GM21515 (cell line): ENCODE measurements around the gene OR9Q1.
"Not testable (repeated sequence)": the region's sequence is repeated elsewhere in the genome, so short reads cannot be mapped to it uniquely, and the experiment has no call there.

ENCODE experiments used
- ATAC-seq: cut with Tn5 transposase; IDR thresholded peaks from one replicate; pipeline ENCODE4 v1.9.1; 2021; ENCODE audit not compliant: unreplicated experiment

Gene OR9Q1

DNA sequence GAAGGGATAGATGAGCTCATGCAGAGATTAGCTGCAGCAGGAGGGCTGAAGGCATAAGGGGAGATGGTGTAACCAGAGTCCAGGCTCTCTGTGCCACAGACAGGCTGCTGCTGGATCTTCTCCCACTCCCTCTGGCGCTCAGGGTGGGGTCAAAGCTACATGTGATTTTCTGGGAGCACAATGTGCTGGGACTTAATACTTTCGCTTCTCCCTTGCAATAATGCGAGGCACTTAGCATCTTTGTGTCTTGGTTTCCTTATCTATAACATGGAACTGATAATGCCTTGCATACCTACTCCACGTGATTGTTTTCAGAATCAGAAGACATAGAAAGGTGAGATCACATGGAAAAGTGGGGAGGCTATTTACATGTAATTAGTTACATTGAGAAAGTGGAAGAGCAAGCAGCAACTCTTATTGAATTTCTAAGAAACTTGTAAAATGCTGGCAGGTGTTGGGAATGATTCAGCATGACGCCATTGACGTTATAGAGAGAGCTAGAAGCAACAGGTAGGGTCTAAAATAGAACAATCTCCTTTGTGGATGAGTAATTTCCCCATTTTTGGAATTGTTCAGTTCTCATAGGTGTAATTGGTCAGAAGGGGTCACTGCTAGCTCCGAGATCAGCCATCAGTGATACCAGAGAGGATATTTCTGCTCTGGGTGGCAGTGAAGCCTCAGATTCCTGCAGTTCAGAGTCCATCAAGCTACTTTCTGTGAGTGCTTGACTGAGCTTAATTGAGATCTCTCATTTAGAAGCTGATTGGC lies 109.8 kb downstream of the OR9Q1 start:
- no peak for ATAC-seq

DNA sequence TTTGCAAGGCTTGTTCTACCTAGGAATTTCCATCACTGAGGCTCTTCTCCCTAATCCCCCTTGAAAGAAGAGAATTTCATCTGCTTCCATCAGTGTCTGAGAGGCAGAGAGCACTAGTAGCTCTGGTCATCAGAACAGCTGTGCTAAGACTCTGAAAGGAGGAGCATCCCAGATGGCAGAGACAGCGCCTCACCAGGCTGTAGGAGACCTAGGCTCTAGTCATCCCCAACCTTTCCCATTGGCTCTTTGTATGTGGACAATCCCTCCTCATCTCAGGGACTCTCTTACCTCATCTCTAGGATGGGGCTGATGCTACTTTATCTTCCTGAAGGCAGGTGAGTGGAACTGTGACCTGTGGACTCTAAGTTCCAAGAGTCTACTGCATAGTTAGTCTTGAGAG lies 110.5 kb downstream of the OR9Q1 start:
- no peak for ATAC-seq

DNA sequence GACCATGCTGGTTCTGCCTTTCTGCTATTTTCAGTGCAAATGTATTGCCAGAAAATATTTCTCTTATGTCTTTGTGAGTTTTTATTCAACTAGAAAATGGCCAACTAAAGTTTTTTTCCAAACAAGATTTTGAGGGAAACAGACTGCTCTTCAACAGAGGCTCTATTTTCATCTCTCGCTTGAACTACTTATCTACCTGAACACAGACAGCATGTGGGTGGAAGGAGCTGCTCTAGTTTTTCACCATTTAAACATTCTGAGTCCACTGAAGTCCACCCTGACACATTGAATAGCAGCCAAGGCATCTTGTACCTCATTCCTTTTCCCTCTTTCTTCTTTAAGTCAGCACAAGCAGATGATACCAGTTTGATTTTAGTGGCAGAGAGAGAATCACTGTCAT lies 111.5 kb downstream of the OR9Q1 start:
- ATAC-seq: no peak

DNA sequence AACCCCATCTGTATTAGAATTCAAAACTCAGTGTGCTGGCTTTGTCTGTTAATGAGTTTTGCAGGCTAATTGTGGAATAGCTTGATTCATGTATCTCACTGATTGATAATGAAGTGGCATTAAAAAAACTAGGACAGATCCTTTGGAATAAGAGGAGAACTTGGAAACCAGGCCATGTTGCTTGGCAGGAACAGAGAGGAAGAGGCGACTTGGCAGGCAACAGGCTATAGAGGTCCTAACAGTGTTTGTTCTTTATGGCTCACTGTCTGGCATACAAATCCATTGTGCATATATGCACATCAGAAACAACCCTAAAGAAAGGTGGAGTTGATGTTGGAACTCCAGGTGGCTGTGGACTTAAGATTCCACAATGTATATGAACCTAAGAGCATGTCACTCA lies 119.1 kb downstream of the OR9Q1 start:
- ATAC-seq: no peak

DNA sequence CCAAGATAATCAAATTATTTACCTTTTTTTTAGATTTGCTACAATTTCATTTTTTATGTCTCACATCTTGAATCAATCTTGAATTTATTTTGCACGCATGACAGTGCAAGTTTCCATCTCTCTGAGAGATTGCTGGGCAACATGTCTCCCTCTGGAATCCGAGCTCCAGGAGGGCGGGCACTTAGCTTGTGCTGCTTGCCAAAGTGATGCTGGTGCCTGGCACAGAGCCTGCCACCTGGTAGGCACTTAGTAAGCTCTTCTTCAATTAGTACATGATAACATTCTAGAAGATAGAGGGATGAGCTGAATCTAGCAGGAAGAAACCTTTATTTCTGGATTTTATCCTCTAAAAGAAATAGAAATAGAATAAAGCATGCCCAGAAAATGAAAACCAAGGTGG lies 129.1 kb downstream of the OR9Q1 start:
- ATAC-seq: no peak

DNA sequence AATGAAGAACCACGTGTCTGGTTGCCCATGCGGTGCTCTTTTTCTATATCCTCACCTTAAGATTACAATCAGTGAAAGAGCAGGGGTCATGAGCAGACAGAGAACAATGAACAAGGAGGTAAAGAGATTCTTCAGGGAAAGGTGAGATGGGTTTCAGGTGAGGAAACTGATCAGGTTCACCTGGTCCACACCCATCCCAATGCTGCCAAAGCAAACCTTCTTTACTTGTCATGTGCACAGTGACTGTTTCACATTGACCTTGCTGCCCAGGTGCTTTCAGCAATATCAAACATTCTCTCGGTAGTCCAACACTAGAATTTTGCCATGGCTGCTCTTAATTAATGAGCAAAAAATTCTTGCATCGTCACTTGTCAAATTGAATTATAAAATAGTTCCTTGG lies 140.7 kb downstream of the OR9Q1 start:
- ATAC-seq: no peak

DNA sequence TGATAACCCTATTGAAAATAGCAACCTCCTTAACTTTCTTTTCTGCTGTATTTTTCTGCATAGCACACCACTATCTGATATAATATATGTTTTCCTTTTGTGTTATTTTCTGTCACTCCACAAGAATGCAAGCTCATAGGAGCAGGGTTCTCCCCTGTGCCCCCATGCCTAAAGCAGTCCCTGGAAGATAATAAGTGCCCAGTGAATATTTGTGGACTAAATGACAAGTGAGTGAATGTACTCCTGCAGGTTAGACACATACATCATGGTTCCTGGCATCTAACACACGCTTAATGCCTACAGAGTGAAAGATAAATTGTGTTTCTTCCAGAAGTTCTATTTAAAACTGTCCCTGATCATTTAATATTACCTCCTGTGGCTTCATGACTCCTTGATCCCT lies 141.3 kb downstream of the OR9Q1 start:
- no peak for ATAC-seq

DNA sequence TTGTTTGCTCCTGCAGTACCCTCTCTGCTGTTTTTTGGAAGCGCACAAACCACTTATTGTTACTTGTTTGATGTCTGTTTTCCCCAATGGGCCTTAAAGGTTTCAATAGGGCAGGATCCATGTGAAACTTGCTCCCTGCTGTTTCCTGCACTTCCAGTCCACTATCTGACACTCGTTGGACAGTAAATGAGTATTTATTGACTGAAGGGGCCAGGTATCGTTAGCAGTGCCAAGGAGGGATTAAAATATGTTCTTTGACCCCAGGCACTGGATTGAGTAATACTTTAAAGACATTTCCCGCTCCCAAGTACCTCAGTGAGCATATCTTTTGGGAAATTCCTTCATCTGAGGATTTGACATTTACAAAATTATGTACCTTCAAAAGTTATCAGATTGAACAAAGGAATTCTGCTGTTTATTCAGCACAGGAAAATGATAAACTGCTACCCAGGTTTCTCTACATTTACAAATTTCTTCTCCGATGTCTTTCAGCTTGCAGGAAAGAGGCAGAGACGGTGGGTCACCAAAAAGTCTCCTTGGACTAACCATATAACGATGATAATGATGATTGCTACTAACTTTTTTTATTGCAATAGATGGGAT lies 141.9 kb downstream of the OR9Q1 start:
- no peak for ATAC-seq

DNA sequence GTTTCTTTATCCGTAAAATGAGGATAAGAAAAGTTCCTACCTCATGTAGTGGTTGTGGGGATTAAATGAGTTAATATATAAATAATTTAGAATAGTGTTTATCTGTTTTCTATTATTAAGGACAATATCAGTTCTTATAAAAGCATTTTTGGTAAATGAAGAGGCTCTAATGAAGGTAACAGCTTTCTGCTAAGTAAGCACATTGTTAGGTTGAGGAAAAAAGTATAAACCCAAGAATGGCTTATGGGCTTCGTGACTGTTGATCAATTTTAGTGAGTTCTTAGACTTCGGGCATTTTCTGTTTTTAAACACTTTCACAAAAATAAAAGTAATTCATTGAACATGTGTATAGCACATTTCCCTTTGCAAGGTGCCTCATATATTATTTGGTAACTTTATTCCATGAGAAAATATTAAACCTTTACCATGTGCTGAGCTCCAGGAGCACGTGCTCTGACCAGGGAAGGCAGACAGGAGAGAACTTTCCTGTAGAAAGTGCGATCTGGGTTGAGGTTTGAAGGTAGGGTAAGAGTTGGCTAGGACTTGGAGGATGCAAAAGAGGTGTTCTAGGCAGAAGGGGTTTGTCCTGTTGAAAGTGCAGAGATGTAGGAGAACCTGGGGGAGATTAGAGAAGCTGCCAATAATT lies 153.9 kb downstream of the OR9Q1 start:
- no peak for ATAC-seq

DNA sequence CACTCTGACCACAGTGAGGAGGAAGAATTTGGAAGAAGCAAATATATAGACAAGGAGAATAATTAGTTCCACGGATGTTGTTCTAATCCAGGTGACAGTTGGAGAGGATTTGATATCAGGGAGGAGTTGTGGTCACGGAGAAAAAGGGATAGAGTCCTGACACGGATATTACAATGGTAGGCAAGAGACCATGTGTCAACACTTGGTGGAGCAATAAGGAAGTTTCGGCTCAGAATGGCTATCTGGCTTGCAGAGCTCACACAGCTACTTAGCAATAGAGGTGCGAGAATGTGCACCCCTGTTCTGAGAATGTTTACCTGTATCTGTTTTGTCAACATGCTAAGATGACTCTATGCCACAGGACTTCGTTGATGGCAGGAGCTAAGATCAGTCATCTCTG lies 154.8 kb downstream of the OR9Q1 start:
- ATAC-seq: no peak

DNA sequence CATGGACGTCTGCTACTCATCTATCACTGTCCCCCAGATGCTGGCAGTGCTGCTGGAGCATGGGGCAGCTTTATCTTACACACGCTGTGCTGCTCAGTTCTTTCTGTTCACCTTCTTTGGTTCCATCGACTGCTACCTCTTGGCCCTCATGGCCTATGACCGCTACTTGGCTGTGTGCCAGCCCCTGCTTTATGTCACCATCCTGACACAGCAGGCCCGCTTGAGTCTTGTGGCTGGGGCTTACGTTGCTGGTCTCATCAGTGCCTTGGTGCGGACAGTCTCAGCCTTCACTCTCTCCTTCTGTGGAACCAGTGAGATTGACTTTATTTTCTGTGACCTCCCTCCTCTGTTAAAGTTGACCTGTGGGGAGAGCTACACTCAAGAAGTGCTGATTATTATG lies 156.0 kb downstream of the OR9Q1 start:
- ATAC-seq: no peak

DNA sequence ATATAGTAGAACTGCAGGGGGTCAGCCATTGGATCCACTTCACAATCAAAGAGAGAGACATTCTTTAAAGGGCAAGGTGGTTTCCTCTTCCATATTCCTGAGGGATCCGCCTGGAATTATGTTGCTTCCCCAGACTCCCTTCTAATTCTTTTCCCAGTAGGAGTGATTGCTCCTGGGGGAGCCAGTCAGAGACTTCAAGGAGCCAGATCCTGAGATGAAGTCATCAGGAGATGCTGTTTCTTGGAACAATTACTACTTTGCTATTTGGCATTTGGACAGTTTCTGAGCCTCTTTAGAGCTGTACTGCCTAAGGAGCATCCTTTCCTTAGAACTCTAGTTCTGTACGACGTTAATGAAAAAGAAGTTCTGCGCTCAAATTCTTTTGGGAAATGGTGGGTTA lies 163.3 kb downstream of the OR9Q1 start:
- no peak for ATAC-seq

DNA sequence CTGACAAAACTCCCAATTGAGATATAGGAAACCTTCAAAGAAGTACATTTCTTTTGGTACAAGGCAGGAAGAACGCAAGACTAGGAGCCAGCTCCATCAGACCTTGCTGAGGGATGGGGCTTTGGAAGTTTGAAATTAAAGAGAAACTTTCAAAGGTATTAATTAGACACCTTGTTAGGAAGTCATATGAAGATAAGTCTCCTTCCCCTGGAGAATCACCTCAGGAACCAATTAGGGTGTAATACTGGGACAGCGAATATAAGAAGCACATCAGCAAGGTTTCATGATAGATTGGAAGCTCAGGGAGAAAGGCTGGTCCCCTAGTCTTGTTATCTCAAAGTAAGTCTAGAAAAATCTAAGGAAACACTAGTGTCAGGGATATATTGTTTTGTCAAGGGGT lies 165.1 kb downstream of the OR9Q1 start, which contains the start of gene OR9Q2:
Gene OR9Q2 (plus strand): TSS at position 301 of the 400 bp plus-strand sequence. CDS start 1,421 bp downstream, outside the sequence.
- no peak for ATAC-seq

DNA sequence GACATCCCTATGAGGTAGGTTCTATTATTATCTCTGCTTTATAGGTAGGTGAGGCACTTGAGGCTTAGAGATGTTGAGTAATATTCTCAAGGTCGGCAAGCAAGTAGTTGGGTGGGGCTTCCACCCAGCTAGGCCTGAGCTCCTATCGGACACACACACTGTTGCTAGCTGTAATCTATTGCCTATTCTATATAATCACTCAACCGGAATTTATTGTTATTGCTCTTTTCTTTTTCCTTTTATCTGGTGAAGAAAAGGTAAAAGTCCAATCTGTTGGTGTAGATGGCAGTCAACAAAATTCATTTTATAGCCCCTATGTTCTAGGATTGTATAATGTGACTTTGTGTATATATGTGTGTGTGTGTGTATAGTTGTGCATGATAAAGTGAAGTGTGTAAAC lies 168.5 kb downstream of the OR9Q1 start:
- ATAC-seq: no peak

DNA sequence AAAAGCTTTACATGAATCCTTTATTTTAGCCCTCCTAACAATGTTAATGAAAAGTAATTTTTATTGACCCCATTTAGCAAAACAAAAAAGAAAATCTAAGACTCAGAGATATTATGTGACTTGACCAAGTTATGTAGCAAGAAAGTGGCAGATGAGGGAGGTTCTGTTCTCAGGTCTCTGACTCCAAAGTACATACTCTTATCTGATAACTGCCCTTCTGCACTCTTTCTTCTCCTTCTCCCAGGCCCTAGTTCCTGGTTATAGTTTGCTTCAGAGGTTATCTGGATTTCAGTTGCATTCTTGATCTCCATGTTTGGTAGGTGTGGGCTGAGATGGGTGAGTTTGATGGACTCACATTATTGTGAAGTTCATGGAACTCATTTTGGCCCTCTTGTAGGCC lies 169.7 kb downstream of the OR9Q1 start:
- ATAC-seq: no peak

DNA sequence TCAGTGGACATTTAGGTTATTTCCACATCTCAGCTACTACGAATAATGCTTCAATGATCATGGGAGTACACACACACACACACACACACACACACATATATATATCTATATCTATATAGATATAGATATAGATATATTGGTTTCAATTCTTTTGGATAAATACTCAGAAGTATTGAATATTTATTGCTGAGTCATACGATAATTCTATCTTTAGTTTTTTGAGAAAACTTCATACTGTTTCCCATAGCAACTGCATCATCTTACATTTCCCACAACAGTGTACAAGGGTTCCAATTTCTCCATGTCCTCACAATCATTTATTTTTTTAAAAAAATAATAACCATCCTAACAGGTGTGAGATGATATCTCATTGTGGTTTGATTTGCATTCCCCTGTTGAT lies 172.3 kb downstream of the OR9Q1 start:
- no peak for ATAC-seq

DNA sequence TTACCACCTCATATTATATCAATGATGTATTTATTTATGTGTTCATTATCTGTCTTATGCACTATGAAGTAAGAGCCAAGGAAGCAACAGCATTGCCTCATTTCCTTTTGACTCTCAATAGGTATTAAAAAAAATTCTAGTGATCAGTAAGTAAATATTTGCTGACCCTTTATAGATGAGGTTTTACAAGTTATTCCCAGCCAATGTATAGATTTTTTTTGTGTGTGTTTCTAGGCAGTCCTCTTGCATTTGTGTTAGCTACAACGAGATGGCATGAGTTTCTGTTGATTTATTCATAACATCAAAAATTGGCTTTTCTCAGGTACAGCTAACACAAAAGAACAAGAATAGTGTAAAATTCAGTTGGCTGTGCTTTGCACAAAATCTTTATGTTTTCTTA lies 175.6 kb downstream of the OR9Q1 start:
- no peak for ATAC-seq

DNA sequence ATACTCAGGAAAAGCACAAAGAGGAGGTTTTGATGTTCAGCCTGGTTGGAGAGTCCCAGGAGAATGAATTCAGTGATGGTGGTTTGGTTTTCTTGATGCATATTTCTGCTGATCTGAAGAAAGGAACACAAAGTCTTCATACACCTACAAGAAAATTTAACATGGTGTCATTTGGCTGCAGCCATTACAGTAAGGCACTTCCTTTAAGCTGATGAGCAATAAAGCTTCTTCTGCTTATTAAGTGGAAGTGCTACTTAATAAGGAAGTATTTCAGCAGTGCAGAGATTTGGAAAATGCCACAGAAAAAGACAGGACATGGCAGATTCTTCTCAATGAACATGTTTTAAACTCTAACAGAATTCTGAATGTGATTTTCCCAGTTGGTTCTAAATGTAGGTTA lies 180.4 kb downstream of the OR9Q1 start, which contains the start of gene OR1S2:
Gene OR1S2 (minus strand): TSS at position 101 of the 400 bp plus-strand sequence. CDS start 0 bp downstream, at position 101.
- no peak for ATAC-seq

DNA sequence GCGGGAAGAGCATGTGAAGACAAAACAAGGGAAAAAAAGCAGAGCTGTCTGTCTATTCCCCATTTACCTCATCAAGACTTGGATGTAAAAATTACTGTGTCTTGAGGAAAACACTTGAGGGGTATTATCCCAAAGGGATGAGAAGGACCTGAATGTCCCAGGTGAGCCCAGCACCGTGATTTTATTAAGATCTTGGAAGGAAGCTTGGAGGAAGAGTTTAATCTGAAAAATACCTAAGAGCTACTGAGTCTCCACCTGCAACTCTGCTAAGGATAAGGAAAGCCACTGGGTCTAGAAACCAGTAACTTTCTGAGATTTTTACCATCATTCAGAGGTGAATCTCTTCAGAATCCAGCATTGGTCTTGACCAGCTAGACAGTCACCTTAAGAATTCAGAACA lies 188.7 kb downstream of the OR9Q1 start, which contains the start of gene OR1S1:
Gene OR1S1 (plus strand): TSS at position 301 of the 400 bp plus-strand sequence.
- not testable (repeated sequence) for ATAC-seq

DNA sequence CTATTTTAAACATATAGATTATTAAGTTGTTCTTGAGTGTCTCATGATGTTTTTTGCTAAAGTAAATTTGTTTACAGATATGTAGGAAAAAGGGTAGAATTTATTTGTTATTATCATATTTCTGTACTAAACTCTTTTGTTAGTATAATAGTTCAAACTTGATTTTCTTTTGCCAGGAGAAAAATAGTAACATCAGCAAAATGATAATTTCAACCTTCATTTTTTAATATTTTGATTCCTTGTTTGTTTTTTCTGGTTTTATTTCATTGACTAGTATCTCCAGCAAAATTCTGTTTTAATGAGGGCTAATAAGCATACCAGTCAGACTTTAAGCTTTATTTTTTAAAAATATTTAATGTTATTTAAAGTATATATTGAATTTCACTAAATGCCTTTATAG lies 192.8 kb downstream of the OR9Q1 start:
- ATAC-seq: no peak

DNA sequence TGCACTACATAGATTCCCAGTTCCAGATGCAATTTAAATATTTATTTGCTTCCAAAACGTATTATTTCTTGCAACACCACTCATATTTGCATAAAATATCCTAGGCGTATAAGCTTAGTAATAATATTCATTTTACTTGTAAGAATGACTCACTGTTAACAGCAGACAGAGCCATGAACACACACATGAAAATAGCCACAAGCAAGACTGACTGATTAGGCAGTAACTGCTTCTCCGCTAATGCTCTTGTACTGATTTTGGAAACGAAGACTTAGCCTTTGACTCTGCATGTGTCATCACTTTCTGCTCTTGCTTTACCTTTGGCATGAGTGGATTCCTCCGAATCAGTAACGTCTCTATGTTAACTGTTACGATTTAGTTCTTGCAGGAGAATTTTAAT lies 199.0 kb downstream of the OR9Q1 start:
- no peak for ATAC-seq
